GM12801 (cell line): ENCODE results near the gene SLC2A4RG.

Source experiments
- TF ChIP-seq, protein P1 (sequence below): IDR thresholded peaks from one replicate; pipeline ENCODE4 v1.5.1; 2011; ENCODE audit warnings: control low read depth; ENCODE audit not compliant: insufficient read length; ENCODE audit errors: extremely low read depth

SLC2A4RG gene

DNA sequence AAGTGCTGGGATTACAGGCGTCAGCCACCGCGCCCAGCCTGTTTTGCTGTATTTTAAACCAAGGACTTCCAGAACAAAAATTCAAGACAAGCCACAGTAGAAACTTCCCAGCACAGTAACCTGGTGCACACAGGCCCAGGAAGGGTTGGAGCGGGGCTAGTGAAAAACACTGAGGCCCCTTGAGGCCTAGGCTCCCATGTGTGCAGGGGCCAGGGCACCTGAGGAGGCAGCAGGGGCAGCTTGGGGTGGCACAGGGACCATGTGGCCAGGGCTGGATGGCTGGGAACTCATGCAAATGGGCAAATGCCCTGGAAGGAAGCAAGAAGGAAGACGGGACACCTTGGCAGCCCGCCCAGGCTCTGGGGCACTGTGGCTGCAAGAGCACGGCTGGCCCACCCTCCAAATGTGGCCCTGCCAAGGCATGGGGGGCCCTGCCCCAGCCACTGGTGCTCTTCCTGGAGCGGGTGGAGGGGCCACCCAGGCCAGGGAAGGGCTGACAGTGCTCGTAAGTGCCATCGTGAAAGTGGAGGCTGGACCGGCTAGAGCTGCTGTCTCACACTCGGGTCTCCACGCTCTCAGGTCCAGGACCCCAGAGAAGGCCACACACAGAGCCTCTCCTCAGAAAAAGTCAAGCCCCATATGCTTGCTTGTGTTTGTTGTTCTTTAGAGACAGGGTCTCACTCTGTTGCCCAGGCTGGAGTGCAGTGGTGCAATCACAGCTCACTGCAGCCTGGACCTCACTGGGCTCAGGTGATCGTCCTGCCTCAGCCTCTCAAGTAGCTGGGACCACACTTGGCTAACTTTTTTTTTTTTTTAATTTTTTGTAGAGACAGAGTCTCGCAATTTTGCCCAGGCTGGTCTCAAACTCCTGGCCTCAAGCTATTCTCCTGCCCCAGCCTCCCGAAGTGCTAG, 10.3 kb downstream of the SLC2A4RG start:
- TF ChIP-seq, protein P1, sequence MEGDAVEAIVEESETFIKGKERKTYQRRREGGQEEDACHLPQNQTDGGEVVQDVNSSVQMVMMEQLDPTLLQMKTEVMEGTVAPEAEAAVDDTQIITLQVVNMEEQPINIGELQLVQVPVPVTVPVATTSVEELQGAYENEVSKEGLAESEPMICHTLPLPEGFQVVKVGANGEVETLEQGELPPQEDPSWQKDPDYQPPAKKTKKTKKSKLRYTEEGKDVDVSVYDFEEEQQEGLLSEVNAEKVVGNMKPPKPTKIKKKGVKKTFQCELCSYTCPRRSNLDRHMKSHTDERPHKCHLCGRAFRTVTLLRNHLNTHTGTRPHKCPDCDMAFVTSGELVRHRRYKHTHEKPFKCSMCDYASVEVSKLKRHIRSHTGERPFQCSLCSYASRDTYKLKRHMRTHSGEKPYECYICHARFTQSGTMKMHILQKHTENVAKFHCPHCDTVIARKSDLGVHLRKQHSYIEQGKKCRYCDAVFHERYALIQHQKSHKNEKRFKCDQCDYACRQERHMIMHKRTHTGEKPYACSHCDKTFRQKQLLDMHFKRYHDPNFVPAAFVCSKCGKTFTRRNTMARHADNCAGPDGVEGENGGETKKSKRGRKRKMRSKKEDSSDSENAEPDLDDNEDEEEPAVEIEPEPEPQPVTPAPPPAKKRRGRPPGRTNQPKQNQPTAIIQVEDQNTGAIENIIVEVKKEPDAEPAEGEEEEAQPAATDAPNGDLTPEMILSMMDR: no peak

DNA sequence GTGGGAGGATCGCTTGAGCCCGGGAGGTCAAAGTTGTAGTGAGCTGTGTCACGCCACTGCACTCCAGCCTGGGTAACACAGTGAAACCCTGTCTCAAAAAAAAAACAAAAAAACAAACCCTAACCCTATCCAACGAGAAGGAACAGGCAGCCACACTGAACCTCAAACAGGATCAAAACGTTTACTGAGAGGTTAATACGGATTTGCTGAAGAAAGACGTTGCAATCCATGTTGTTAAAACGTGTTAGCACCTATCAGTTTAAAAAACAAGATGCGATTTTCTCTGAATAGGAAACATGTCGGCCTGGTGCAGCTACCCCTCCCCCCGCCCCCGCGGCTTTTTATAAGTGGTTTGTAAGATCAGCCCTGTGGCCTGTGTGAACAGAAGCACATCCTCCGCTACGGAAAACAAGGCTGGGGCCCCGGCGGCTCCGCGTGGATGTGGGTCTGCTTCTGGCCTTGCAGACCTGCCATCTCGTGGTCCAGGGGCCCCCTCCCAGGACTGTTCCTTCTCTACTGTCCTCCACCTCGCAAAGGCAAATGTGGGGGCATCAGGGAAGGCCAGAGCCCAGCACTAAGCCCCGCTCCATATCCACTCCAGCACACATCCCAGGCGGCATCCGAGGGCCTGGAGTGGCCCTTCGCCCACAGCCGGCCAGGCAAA, 11.4 kb downstream of the SLC2A4RG start:
- TF ChIP-seq, protein P1: no peak

DNA sequence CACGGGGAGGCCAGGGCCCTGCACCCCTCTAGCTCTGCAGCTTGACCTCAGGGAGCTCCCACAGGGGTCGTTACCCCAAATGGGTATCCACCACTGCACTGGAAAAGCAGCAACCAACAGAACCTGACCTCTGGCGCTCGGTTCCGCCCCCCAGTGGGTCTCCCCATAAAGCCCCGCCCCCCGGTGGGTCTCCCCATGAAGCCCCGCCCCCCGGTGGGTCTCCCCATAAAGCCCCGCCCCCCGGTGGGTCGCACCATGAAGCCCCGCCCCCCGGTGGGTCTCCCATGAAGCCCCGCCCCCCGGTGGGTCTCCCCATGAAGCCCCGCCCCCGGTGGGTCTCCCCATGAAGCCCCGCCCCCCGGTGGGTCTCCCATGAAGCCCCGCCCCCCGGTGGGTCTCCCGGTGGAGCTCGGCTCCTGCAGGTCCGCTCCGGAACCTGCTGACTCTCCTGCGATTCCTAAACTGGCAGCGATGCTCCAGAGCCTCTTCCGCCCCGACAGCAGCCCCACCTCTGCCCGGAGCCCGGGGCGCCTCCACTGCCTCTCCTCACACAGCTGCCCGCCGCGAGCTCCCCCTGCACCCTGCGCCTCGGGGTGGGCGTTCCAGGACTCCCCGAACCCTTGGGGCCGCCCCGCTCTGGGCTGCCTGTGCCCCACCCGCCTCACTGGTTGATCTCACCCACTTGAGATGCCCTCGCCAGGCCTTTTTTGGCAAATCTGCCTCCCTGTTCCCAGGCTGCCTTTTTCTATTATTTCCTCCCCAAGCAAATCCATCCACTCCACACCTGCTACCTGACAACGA, 12.1 kb downstream of the SLC2A4RG start:
- TF ChIP-seq, protein P1: no peak

DNA sequence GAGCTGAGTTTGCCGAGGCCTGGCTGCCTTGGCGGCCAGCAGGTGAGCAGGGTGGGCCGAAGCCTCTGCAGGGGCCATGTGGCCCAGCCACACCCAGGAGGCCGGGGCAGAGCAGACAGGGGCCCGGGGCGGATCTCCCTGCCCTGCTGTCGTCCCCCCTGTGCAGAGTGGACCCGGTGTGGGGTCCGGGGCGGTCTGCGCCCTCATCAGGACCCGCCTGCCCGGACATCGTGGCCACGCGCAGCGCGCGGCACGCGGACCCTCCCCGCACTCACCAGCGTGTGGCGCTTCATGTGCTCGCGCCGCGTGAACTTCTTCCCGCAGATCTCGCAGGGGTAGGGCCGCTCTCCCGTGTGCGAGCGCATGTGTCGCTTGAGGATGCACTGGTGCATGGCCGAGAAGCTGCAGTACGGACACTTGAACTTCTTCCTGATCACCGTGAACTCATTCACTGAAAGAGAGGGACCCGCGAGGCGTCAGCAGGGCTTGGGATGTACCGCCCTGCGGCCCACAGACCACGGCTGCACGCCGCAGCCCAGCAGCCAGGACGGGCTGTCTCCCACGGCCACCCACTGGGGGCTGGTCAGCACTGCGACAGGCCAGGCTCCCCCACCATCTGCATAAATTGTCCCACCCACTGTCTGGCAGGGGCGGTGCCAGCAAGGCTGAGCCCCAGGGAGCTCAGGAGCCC, 13.0 kb downstream of the SLC2A4RG start:
- TF ChIP-seq, protein P1: no peak

DNA sequence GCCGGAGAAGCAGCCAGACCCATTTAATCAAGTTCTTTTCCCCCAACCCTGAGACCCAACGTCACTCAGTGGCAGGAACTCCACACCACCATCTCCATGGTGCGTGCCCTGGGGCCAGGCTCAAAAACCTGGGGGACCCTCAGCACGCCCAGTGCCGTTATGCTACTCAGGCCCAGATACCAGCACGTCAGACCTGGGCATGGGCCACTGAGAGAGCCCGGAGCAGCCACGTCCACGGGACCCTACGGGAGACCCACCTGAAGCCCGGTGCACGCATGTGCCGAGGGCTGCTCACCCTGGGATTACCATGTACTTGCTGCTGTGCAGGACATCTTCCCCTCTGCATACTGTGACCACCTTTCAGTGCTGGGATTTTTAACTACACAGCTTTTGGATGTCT, 13.8 kb downstream of the SLC2A4RG start:
- TF ChIP-seq, protein P1: no peak

DNA sequence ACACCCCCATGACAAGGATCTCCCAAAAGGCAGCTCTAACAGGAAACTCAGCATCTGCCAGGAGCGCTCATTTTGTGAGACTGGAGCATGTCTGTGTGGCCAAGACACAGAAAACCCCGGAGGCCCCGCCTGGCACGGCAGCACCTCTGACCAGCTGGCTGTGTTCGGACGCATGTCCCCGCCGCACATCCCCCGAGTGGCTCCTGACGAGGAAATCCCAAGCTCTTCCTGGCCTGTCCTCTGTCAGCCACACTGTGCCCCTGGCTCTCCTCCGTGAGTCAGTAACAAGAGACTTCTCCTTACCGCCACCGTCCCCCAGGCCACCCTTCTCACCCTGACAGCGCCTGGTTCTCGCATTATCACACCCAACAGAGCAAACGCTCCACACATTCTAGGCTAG, 14.4 kb downstream of the SLC2A4RG start:
- TF ChIP-seq, protein P1: no peak
